AG04450 (cell line): ENCODE results near the gene EYA4. TPM values are rescaled to one million over a fixed set of nuclear protein-coding genes. Genes with fewer than 3 reads are reported as not detected.

Experiments
- CTCF ChIA-PET: fragments of 300-600, 350-600 bp; formaldehyde crosslinking; extraction: SDS; loops from one replicate; lab custom pipeline; 2022; ENCODE audit warnings: antibody characterized with exemption, inconsistent platforms; lab: Charles Lee
- POLR2A ChIA-PET: fragments of 350-600 bp; formaldehyde crosslinking; extraction: SDS; loops from one replicate; lab custom pipeline; 2021; ENCODE audit warnings: antibody characterized with exemption, inconsistent platforms; lab: Yijun Ruan, JAX
- DNase-seq: peaks from one replicate; pipeline ENCODE4 v3.0.0-alpha.2; 2011; ENCODE audit warnings: low read depth, low spot score
- H3K27ac ChIP-seq: one replicate; pipeline ENCODE4 v1.5.1; 2012; ENCODE audit warnings: low read depth, low read length, control low read depth
- H3K27me3 ChIP-seq: one replicate; pipeline ENCODE4 v1.6.0; 2012; ENCODE audit warnings: low read length; ENCODE audit not compliant: control insufficient read depth, insufficient read depth
- H3K4me3 ChIP-seq: 2 replicates; pipeline ENCODE4 v1.5.1; 2011; ENCODE audit warnings: mild to moderate bottlenecking, low read depth, low read length, control low read depth
- H3K9me3 ChIP-seq: 2 replicates; pipeline ENCODE4 v1.5.1; 2012; ENCODE audit warnings: low read length; ENCODE audit not compliant: control insufficient read depth, insufficient read depth
- CTCF ChIP-seq: IDR thresholded peaks from 2 replicates; pipeline ENCODE4 v1.5.1; 2011; ENCODE audit warnings: low read depth, low read length, control low read depth, inconsistent platforms
- polyA plus RNA-seq: library from polyadenylated mRNA; depleted of rRNA; stranded (reverse); fragments of >200 nt; gene quantifications from 2 replicates; pipeline ENCODE4 v1.2.3, GENCODE V29; 2011

The EYA4 gene
- polyA plus RNA-seq, 1 experiment = 37.8 TPM

- Histone ChIP-seq H3K27me3 (no peaks in the 10 kb centered on the region), H3K9me3 (no peaks in the 10 kb centered on the region), H3K27ac (no peak overlapping the region), H3K4me3 (no peak overlapping the region)
- no peak for TF ChIP-seq CTCF
- no peak for DNase-seq
- ChIA-PET CTCF (no interaction called here), POLR2A (no interaction called here)
These were observed 205.6 kb downstream of the EYA4 start for GRCh38 chr6:133446789-133447188.

GRCh38 chr6:133447924-133448323, 206.8 kb downstream of the EYA4 start:
- H3K27me3 ChIP-seq = no peaks in the 10 kb centered on the region
- H3K9me3 ChIP-seq = no peaks in the 10 kb centered on the region
- no peak overlapping the region for H3K27ac ChIP-seq
- no peak overlapping the region for H3K4me3 ChIP-seq
- no peak for TF ChIP-seq CTCF
- peak; percentile 4 for DNase-seq
- ChIA-PET POLR2A (no interaction called here), CTCF (no interaction called here)

- ChIA-PET POLR2A (no interaction called here), CTCF (no interaction called here)
- Histone ChIP-seq H3K27ac (no peak overlapping the region), H3K4me3 (no peak overlapping the region), H3K9me3 (no peaks in the 10 kb centered on the region), H3K27me3 (no peaks in the 10 kb centered on the region)
- no peak for DNase-seq
- no peak for TF ChIP-seq CTCF
These were observed 215.3 kb downstream of the EYA4 start for GRCh38 chr6:133456439-133456838.

- Histone ChIP-seq H3K9me3 (no peaks in the 10 kb centered on the region), H3K27ac (no peak overlapping the region), H3K27me3 (no peaks in the 10 kb centered on the region), H3K4me3 (no peak overlapping the region)
- CTCF ChIA-PET = no interaction called here
- DNase-seq = no peak
- POLR2A ChIA-PET = no interaction called here
- no peak for TF ChIP-seq CTCF
These were observed 215.8 kb downstream of the EYA4 start for GRCh38 chr6:133456944-133457343.

GRCh38 chr6:133460101-133460500, 218.9 kb downstream of the EYA4 start:
- Histone ChIP-seq H3K27ac (no peak overlapping the region), H3K27me3 (no peaks in the 10 kb centered on the region), H3K9me3 (no peaks in the 10 kb centered on the region), H3K4me3 (no peak overlapping the region)
- CTCF ChIA-PET = no interaction called here
- no peak for DNase-seq
- POLR2A ChIA-PET = no interaction called here
- no peak for TF ChIP-seq CTCF
